ENCODE measurements around the gene TMEM39A.

Gene TMEM39A

GRCh38 chr3:119453822-119454221 lies 9.6 kb downstream of the TMEM39A start:
- no peak for DNase-seq

- DNase-seq = no peak
Measured at GRCh38 chr3:119444590-119444989, 18.8 kb downstream of the TMEM39A start.

- DNase-seq = no peak
Measured at GRCh38 chr3:119443179-119443578, 20.2 kb downstream of the TMEM39A start.

- DNase-seq = no peak
Measured at GRCh38 chr3:119437691-119438258, 25.6 kb downstream of the TMEM39A start.

GRCh38 chr3:119436977-119437376 lies 26.4 kb downstream of the TMEM39A start:
- DNase-seq = no peak

- DNase-seq = no peak
Measured at GRCh38 chr3:119434703-119435102, 28.7 kb downstream of the TMEM39A start.

GRCh38 chr3:119433613-119434325 lies 29.6 kb downstream of the TMEM39A start:
- DNase-seq = no peak

GRCh38 chr3:119428538-119428937 lies 34.9 kb downstream of the TMEM39A start:
- DNase-seq = no peak

- no peak for DNase-seq
Measured at GRCh38 chr3:119427669-119428068, 35.7 kb downstream of the TMEM39A start.

- no peak for DNase-seq
Measured at GRCh38 chr3:119420196-119420595, 43.2 kb downstream of the TMEM39A start.

- no peak for DNase-seq
Measured at GRCh38 chr3:119418641-119419040, 44.8 kb downstream of the TMEM39A start.

- DNase-seq = no peak
Measured at GRCh38 chr3:119417771-119418512, 45.5 kb downstream of the TMEM39A start.

GRCh38 chr3:119416873-119417272 lies 46.5 kb downstream of the TMEM39A start:
- no peak for DNase-seq

- no peak for DNase-seq
Measured at GRCh38 chr3:119413603-119414280, 49.7 kb downstream of the TMEM39A start.

- DNase-seq = no peak
Measured at GRCh38 chr3:119409844-119410243, 53.6 kb downstream of the TMEM39A start.

- DNase-seq = no peak
Measured at GRCh38 chr3:119408243-119408950, 55.0 kb downstream of the TMEM39A start.

GRCh38 chr3:119405315-119405714 lies 58.1 kb downstream of the TMEM39A start:
- DNase-seq = no peak

GRCh38 chr3:119403201-119403600 lies 60.2 kb downstream of the TMEM39A start:
- DNase-seq = no peak

GRCh38 chr3:119402791-119403190 lies 60.6 kb downstream of the TMEM39A start:
- DNase-seq = no peak

GRCh38 chr3:119401503-119402440 lies 61.6 kb downstream of the TMEM39A start:
- no peak for DNase-seq

- no peak for DNase-seq
Measured at GRCh38 chr3:119401069-119401468, 62.3 kb downstream of the TMEM39A start.

- no peak for DNase-seq
Measured at GRCh38 chr3:119400466-119400865, 62.9 kb downstream of the TMEM39A start.
